Fibroblast of mammary gland (primary cell): ENCODE measurements around the gene GPATCH2.
A peak's percentile ranks its signal among the peaks of the same experiment; 100 is the strongest.

ENCODE experiments used
- DNase-seq: peaks from one replicate; pipeline ENCODE4 v3.0.0-alpha.2; 2010; ENCODE audit warnings: low read depth
- H3K4me3 ChIP-seq: 2 replicates; pipeline ENCODE4 v1.5.1; 2011; ENCODE audit warnings: low read depth, mild to moderate bottlenecking, low read length, moderate library complexity; ENCODE audit not compliant: control insufficient read depth
- TF ChIP-seq, protein P1 (sequence below): conservative IDR thresholded peaks from 2 replicates; pipeline ENCODE4 v1.5.1; 2011; ENCODE audit warnings: low read depth, low read length, inconsistent platforms; ENCODE audit not compliant: control insufficient read depth, insufficient read depth

The GPATCH2 gene

DNA sequence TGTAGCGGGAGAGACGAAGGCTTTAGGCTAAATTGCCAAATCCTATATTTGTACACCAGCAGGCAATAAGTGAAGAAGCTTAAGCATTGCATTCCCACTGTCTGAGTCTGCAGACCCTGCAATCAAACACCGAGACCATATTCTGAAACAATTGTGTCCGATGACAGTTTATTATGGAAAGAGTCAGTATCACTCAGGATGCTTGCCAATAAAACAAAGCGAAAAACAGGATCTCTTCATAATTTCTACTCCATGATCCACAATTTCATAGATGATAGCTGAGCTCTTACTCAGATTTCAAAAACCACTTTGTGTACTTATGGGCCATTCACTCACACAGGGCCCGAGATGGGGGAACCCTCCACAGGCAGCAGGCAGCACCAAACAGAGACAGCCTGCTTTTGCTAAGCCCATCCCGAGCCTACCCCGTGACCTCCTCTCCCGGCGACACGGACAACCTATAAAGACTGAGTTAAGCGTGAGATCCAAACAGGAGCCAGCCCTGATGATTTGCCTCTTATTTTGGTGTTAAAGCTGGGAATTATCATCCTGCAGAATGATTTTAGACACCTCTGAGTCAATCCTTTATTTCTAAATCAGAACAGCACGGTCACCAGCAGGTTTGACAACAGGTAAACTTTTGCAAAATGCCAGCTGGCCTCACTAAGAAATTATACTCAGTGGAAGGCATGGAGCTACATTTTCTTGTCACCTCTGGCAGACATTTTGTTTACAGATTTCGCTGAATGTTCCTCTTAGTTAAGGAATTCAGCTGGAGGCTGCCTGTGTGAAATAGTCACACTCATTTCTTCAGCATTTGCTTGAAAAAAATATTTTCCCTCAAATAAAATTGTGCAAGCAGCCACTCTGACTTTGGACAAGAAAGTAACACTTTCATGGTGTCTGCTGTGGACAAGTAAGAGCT is 212.4 kb downstream of the GPATCH2 start:
- no peak for DNase-seq
- H3K4me3 ChIP-seq: no peak overlapping the region
- TF ChIP-seq, protein P1, sequence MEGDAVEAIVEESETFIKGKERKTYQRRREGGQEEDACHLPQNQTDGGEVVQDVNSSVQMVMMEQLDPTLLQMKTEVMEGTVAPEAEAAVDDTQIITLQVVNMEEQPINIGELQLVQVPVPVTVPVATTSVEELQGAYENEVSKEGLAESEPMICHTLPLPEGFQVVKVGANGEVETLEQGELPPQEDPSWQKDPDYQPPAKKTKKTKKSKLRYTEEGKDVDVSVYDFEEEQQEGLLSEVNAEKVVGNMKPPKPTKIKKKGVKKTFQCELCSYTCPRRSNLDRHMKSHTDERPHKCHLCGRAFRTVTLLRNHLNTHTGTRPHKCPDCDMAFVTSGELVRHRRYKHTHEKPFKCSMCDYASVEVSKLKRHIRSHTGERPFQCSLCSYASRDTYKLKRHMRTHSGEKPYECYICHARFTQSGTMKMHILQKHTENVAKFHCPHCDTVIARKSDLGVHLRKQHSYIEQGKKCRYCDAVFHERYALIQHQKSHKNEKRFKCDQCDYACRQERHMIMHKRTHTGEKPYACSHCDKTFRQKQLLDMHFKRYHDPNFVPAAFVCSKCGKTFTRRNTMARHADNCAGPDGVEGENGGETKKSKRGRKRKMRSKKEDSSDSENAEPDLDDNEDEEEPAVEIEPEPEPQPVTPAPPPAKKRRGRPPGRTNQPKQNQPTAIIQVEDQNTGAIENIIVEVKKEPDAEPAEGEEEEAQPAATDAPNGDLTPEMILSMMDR: no peak

DNA sequence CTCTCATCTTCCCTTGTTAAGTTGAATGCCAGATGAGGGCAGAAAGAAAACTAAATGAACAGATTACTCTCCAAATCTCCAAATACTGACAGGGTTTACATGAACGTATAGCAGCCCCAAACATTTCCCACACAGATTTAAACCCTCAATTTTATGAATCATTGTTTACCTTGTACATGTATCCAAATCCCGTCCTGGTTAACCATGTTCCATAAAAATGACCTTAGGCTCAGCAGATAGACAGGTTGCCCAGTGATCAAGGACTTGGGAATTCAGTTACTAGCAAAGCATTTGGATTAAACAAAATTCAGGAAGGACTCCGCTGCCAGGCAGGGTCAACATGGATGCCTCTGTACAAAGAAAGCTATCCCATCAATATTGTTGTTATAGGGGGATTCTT is 213.5 kb downstream of the GPATCH2 start:
- DNase-seq: no peak

DNA sequence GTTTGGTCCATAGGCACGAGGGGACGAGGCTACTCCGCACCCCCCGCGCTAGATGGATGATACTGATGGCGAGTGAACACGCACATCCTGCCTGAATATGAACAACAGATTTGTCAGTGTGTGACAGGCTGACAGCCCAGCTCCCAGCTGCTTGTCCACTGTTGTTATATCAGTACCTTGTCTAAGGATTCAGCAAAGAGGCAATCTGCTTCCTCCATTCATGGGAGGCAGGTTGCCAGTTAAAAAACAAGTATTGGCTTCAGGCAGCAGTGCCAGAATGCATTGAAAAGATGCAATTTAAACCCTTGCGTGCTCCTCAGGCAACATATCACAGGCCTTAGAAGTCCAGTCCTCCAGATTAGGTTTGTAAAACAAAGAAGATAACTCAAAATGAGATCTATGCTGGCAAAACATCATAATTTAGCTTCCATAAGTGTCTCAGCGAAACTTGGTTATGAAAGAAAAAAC is 223.3 kb downstream of the GPATCH2 start:
- peak; percentile 10 for DNase-seq
- TF ChIP-seq, protein P1: no peak
- H3K4me3 ChIP-seq: no peak overlapping the region

More for the DNA sequence above, 213.5 kb downstream of the GPATCH2 start:
- TF ChIP-seq, protein P1: no peak
- H3K4me3 ChIP-seq: no peak overlapping the region

DNA sequence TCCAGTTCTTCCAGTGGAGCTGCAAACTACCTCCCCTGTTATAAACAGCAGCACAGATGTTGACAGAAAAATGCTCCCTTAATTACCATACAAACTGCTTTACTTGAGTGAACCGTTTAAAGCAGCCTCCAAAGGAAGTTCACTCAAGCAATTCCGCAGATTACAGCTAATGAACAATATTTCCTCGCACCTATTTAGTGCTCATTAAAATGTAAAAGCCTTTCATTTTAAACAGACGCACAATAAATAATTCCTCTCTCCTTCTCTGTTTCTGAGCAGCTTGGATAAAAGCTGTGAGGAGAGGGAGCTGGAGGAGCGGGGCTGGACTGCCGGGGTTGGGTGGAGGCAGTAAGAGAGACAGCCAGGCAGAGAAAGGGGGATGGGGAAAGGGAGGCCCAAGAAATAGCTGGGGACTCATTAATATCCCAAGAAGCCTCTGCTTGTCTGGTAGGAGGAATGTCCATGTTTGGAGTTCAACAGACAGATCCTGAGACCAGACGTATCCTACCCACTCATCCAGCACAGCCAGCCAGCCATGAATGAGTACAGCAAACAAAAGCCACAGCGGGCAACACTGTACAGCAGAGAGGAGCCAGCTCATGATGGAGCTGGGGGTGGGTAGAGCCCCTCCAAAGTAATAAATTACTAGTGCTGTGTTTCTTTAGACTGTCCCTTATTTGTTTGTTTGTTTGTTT is 227.7 kb downstream of the GPATCH2 start:
- no peak overlapping the region for H3K4me3 ChIP-seq
- TF ChIP-seq, protein P1: no peak
- no peak for DNase-seq

DNA sequence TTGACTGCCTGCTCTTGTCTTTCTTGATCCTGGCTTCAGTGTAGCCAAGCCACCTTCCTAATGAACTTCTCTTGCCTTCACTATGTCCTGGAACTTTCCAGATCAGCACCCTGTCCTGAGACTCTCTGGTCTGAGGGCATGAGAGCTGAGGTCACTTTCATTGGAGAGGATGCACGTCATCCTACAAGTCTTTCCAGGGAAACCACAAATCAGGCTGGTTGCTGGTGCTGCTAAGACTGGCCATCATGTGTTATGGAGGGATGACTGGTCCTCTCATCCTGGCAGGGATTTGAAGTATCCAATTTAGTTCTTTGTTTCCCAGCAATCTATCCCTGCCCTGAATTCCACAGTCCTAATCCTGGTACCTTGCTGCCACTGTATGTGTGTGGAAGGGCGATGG is 228.6 kb downstream of the GPATCH2 start:
- peak; percentile 46 for DNase-seq
- TF ChIP-seq, protein P1: no peak

DNA sequence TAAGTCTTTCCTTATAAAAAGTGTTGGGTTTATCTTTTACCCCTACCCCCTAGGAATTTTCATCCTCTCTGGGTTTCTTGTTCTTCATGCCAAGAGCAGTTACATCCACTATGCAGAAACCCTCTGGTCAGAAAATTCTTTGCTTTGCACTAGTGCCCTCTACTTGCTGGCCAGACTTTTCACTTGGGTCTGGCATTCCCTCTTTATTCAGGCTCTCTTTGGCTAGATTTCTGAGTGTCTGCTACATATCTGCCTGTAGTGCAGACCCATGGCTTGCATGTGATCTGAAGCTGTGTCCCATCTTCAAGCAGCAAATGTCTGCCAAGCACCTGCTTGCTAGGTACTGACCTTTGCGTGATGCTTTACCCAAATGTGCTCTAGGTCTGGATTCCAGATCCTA is 237.0 kb downstream of the GPATCH2 start:
- no peak for DNase-seq
- TF ChIP-seq, protein P1: no peak
- H3K4me3 ChIP-seq: no peak overlapping the region

More for the DNA sequence above, 228.6 kb downstream of the GPATCH2 start:
- H3K4me3 ChIP-seq: no peak overlapping the region
